ENCODE data around the gene NUP37.

Gene NUP37

DNA sequence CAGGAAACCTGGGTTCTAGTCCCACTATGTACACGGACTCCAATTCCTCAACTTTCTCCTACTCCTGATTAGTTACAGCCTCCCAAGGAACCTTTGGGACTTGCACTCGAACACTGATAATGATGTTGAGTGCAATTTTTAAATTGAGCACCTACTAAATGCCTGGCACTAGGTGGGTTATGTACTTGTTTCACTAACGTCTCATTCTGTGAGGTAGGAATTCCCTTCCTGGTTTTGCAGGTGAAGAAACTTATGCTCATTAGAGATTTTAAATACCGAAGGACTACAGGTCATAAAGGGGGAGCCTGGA is 605 bp upstream of the NUP37 start:
- Histone ChIP-seq H3K4me1 (ENCODE audit: control insufficient read depth, insufficient read depth, low read length) (0 out of 2 replicates have a peak, but pooled peaks cover 2% of the 10 kb centered on the region), H3K4me3 (ENCODE audit: low read depth, low read length) (peak overlapping the region; percentile 98), H3K27ac (ENCODE audit: extremely low read depth, low read depth, low read length) (peak overlapping the region; percentile 70), H3K36me3 (ENCODE audit: control insufficient read depth in 2 of 2, insufficient read depth in 1 of 2, low read length in 2 of 2) (peaks cover 31 to 42% of the 10 kb centered on the region in 2 experiments), H3K9me3 (ENCODE audit: control insufficient read depth, insufficient read depth, low read depth, low read length) (no peaks in the 10 kb centered on the region)
- CTCF ChIA-PET, result no interaction called here
- TF ChIP-seq ZXDB (tag by site-specific recombination; IDR thresholded peaks at IDR 0.05), result no peak
- peak; percentile 75; the same call in 1 of the 2 replicates for TF ChIP-seq ZNF10 (tag by site-specific recombination; IDR thresholded peaks at IDR 0.05)
- TF ChIP-seq ZNF664 (tag by site-specific recombination; IDR thresholded peaks at IDR 0.05), result peak; percentile 95
- TF ChIP-seq ZNF335 (tag by site-specific recombination; conservative IDR thresholded peaks at IDR 0.05), result peak; percentile 44; the same call in 1 of the 2 replicates
- TF ChIP-seq ZBTB1 (tag by site-specific recombination; IDR thresholded peaks at IDR 0.05), result no peak
- POLR2A ChIA-PET, result interaction anchor here (0.8 to 1.4 kb wide), 3 partner anchors 9 to 22 kb away, joined by 3 to 5 read pairs (median 4); no protein-coding TSS in a partner anchor

DNA sequence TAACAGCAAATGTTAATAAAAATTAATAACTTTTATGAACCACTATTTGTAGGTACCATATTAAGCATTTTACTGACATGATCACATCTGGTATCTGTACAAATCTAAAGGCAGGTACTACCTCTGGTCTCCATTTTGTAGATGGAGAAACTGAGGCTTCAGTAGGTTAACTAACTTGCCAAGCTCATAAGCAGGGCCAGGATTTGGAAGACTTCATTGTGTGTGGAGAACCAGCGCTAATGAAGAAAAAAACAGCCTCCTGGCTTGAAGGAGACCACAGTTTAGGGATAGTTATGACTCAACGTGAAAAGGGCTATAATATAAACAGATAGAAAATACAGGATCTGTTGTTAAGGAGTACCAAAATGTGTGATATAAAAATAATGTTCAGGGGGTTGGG is 1.0 kb downstream of the NUP37 start:
- Histone ChIP-seq H3K9me3 (ENCODE audit: control insufficient read depth, insufficient read depth, low read depth, low read length) (no peaks in the 10 kb centered on the region), H3K36me3 (ENCODE audit: control insufficient read depth in 2 of 2, insufficient read depth in 1 of 2, low read length in 2 of 2) (peaks cover 22 to 47% of the 10 kb centered on the region in 2 experiments), H3K4me3 (ENCODE audit: low read depth, low read length) (peak overlapping the region; percentile 98), H3K4me1 (ENCODE audit: control insufficient read depth, insufficient read depth, low read length) (0 out of 2 replicates have a peak, but pooled peaks cover 2% of the 10 kb centered on the region), H3K27ac (ENCODE audit: extremely low read depth, low read depth, low read length) (no peak overlapping the region)
- TF ChIP-seq ZBTB1 (tag by site-specific recombination; IDR thresholded peaks at IDR 0.05) (no peak), ZNF549 (tag by site-specific recombination; IDR thresholded peaks at IDR 0.05) (no peak), ZNF19 (tag by site-specific recombination; IDR thresholded peaks at IDR 0.05; ENCODE audit: low read depth) (no peak), ZNF670 (tag by site-specific recombination; IDR thresholded peaks at IDR 0.05; ENCODE audit: low read depth) (no peak), ZNF610 (tag by site-specific recombination; IDR thresholded peaks at IDR 0.05; ENCODE audit: borderline replicate concordance) (no peak), BCL11B (tag by site-specific recombination; IDR thresholded peaks at IDR 0.05; ENCODE audit: low read depth) (no peak), ZNF555 (tag by site-specific recombination; conservative IDR thresholded peaks at IDR 0.05) (no peak), BCL6B (tag by site-specific recombination; IDR thresholded peaks at IDR 0.05) (no peak), SCRT2 (tag by site-specific recombination; IDR thresholded peaks at IDR 0.05) (no peak), ZNF488 (tag by site-specific recombination; IDR thresholded peaks at IDR 0.05) (no peak), ZNF148 (tag by site-specific recombination; IDR thresholded peaks at IDR 0.05; ENCODE audit: borderline replicate concordance) (no peak), ELK4 (IDR thresholded peaks at IDR 0.05; ENCODE audit: borderline replicate concordance, low read depth, low read length) (no peak), ZNF335 (tag by site-specific recombination; conservative IDR thresholded peaks at IDR 0.05) (no peak)
- ChIA-PET POLR2A (interaction anchor here (0.6 kb wide), 1 partner anchor 29 kb away, joined by 3 read pairs; no protein-coding TSS in a partner anchor), CTCF (no interaction called here)

DNA sequence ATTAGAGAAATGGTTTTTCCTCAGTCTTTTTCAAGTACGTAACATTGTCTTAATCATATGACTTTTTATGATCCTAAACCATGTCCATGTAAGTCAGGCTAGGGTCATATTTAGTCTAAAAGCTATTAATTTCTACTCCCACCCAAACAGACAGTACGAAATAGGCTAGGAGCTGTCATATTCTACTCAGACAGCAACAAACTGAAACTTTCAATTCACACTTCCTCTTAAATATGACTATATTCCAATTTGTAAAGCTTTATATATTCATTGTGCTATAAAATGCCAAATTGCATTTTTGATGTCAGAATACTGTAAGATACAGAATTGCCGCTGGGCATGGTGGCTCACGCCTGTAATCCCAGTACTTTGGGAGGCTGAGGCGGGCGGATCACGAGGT is 3.5 kb downstream of the NUP37 start:
- POLR2A ChIA-PET, result no interaction called here
- TF ChIP-seq, protein P1, sequence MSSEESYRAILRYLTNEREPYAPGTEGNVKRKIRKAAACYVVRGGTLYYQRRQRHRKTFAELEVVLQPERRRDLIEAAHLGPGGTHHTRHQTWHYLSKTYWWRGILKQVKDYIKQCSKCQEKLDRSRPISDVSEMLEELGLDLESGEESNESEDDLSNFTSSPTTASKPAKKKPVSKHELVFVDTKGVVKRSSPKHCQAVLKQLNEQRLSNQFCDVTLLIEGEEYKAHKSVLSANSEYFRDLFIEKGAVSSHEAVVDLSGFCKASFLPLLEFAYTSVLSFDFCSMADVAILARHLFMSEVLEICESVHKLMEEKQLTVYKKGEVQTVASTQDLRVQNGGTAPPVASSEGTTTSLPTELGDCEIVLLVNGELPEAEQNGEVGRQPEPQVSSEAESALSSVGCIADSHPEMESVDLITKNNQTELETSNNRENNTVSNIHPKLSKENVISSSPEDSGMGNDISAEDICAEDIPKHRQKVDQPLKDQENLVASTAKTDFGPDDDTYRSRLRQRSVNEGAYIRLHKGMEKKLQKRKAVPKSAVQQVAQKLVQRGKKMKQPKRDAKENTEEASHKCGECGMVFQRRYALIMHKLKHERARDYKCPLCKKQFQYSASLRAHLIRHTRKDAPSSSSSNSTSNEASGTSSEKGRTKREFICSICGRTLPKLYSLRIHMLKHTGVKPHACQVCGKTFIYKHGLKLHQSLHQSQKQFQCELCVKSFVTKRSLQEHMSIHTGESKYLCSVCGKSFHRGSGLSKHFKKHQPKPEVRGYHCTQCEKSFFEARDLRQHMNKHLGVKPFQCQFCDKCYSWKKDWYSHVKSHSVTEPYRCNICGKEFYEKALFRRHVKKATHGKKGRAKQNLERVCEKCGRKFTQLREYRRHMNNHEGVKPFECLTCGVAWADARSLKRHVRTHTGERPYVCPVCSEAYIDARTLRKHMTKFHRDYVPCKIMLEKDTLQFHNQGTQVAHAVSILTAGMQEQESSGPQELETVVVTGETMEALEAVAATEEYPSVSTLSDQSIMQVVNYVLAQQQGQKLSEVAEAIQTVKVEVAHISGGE (tag by site-specific recombination; conservative IDR thresholded peaks at IDR 0.05; ENCODE audit: low read depth), result no peak
- no peak for TF ChIP-seq ELK4 (IDR thresholded peaks at IDR 0.05; ENCODE audit: borderline replicate concordance, low read depth, low read length)
- no peak for TF ChIP-seq YY1 (tag by site-specific recombination; IDR thresholded peaks at IDR 0.05)
- TF ChIP-seq ZNF302 (tag by site-specific recombination; IDR thresholded peaks at IDR 0.05; ENCODE audit: low read depth), result no peak

More for the DNA sequence above, 3.5 kb downstream of the NUP37 start:
- peaks cover 32 to 60% of the 10 kb centered on the region in 2 experiments for H3K36me3 ChIP-seq (ENCODE audit: control insufficient read depth in 2 of 2, insufficient read depth in 1 of 2, low read length in 2 of 2)
- H3K4me1 ChIP-seq (ENCODE audit: control insufficient read depth, insufficient read depth, low read length), result 0 out of 2 replicates have a peak, but pooled peaks cover 2% of the 10 kb centered on the region
- no peak overlapping the region for H3K4me3 ChIP-seq (ENCODE audit: low read depth, low read length)
- no peaks in the 10 kb centered on the region for H3K9me3 ChIP-seq (ENCODE audit: control insufficient read depth, insufficient read depth, low read depth, low read length)
- CTCF ChIA-PET, result no interaction called here
- no peak overlapping the region for H3K27ac ChIP-seq (ENCODE audit: extremely low read depth, low read depth, low read length)
